ENCODE measurements around the gene TCERG1.

DNA sequence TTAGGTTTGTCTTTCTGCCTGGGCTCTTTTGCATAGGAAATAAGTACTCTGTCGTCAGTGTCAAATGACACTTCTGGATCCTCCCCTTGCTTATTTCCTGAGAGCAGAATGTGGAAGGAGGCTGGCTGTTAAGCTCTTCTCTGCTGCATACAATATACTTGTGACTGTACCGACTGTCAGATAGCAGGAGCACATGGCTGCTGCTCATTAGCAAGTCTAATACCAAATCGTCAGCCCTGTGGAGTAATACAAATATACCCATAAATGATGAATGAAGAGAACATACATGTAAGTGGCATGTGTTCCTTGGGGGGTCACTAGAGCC, 69.0 kb downstream of the TCERG1 start, which contains the start of gene GPR151:
- TF ChIP-seq, protein P1, sequence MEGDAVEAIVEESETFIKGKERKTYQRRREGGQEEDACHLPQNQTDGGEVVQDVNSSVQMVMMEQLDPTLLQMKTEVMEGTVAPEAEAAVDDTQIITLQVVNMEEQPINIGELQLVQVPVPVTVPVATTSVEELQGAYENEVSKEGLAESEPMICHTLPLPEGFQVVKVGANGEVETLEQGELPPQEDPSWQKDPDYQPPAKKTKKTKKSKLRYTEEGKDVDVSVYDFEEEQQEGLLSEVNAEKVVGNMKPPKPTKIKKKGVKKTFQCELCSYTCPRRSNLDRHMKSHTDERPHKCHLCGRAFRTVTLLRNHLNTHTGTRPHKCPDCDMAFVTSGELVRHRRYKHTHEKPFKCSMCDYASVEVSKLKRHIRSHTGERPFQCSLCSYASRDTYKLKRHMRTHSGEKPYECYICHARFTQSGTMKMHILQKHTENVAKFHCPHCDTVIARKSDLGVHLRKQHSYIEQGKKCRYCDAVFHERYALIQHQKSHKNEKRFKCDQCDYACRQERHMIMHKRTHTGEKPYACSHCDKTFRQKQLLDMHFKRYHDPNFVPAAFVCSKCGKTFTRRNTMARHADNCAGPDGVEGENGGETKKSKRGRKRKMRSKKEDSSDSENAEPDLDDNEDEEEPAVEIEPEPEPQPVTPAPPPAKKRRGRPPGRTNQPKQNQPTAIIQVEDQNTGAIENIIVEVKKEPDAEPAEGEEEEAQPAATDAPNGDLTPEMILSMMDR (IDR thresholded peaks at IDR 0.05; ENCODE audit: poor library complexity, severe bottlenecking) = no peak
- TF ChIP-seq POLR2AphosphoS5 (IDR thresholded peaks at IDR 0.05) (no peak), EZH2 (IDR thresholded peaks at IDR 0.05; ENCODE audit: borderline replicate concordance, insufficient read depth, low read length, poor library complexity, severe bottlenecking) (no peak), MXI1 (conservative IDR thresholded peaks at IDR 0.05; ENCODE audit: poor library complexity, severe bottlenecking) (peak; percentile 42), TAF1 (IDR thresholded peaks at IDR 0.05; ENCODE audit: low read depth) (no peak)
- TF ChIP-seq, protein P2, sequence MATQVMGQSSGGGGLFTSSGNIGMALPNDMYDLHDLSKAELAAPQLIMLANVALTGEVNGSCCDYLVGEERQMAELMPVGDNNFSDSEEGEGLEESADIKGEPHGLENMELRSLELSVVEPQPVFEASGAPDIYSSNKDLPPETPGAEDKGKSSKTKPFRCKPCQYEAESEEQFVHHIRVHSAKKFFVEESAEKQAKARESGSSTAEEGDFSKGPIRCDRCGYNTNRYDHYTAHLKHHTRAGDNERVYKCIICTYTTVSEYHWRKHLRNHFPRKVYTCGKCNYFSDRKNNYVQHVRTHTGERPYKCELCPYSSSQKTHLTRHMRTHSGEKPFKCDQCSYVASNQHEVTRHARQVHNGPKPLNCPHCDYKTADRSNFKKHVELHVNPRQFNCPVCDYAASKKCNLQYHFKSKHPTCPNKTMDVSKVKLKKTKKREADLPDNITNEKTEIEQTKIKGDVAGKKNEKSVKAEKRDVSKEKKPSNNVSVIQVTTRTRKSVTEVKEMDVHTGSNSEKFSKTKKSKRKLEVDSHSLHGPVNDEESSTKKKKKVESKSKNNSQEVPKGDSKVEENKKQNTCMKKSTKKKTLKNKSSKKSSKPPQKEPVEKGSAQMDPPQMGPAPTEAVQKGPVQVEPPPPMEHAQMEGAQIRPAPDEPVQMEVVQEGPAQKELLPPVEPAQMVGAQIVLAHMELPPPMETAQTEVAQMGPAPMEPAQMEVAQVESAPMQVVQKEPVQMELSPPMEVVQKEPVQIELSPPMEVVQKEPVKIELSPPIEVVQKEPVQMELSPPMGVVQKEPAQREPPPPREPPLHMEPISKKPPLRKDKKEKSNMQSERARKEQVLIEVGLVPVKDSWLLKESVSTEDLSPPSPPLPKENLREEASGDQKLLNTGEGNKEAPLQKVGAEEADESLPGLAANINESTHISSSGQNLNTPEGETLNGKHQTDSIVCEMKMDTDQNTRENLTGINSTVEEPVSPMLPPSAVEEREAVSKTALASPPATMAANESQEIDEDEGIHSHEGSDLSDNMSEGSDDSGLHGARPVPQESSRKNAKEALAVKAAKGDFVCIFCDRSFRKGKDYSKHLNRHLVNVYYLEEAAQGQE (IDR thresholded peaks at IDR 0.05; ENCODE audit: borderline replicate concordance) = no peak

Measured in neural cell (in vitro differentiated cells).